CD4-positive, alpha-beta T cell (primary cell): ENCODE results near the gene RASGRP3. TPM values are rescaled to one million over a fixed set of nuclear protein-coding genes. Genes with fewer than 3 reads are reported as not detected.

ENCODE experiments used
- ATAC-seq: fragments of 200-7000 bp; cut with Tn5 transposase; one replicate; pipeline ENCODE4 v1.10.0; 2022; ENCODE audit warnings: mild to moderate bottlenecking; ENCODE audit not compliant: poor library complexity
- CTCF ChIA-PET: fragments of 350-600 bp; sonication (Branson Sonifier 250); formaldehyde crosslinking; loops from one replicate; lab custom pipeline; 2021; ENCODE audit warnings: antibody characterized with exemption, inconsistent platforms; lab: Charles Lee
- POLR2A ChIA-PET: fragments of 350-600 bp; sonication (Branson Sonifier 250); formaldehyde crosslinking; loops from one replicate; lab custom pipeline; 2021; ENCODE audit warnings: antibody characterized with exemption, inconsistent platforms; lab: Charles Lee
- DNase-seq, 14 experiments: peaks; one replicate each; pipeline ENCODE4 v3.0.0-alpha.2; 2013 to 2020; ENCODE audit warnings: mixed read lengths in 2 of 14
- H3K27ac ChIP-seq, 2 donors: one replicate each; pipeline versions ENCODE4 v1.5.1 to v1.7.0; 2013; ENCODE audit warnings: low read length in 2 of 2, low read depth in 1 of 2, mild to moderate bottlenecking in 1 of 2
- H3K27me3 ChIP-seq, 2 experiments: 1 replicate in 1 of 2; 2 replicates in 1 of 2; pipeline versions ENCODE4 v1.6.1 to v1.7.0; 2013; ENCODE audit warnings: low read length in 2 of 2, control low read depth in 1 of 2, mild to moderate bottlenecking in 1 of 2, moderate library complexity in 1 of 2; ENCODE audit not compliant: insufficient read depth in 2 of 2, control insufficient read depth in 1 of 2
- H3K36me3 ChIP-seq: one replicate; pipeline ENCODE4 v1.6.1; 2013; ENCODE audit warnings: low read length, control low read depth; ENCODE audit not compliant: insufficient read depth
- H3K4me1 ChIP-seq: one replicate; pipeline ENCODE4 v1.6.1; 2013; ENCODE audit warnings: low read length, control low read depth; ENCODE audit not compliant: insufficient read depth
- H3K4me3 ChIP-seq: one replicate; pipeline ENCODE4 v1.5.1; 2013; ENCODE audit warnings: mild to moderate bottlenecking, low read length, moderate library complexity
- H3K9me3 ChIP-seq, 2 experiments: 1 replicate in 1 of 2; 2 replicates in 1 of 2; pipeline versions ENCODE4 v1.6.1 to v1.7.0; 2013; ENCODE audit warnings: low read length in 2 of 2, mild to moderate bottlenecking in 2 of 2, control low read depth in 1 of 2, moderate library complexity in 1 of 2; ENCODE audit not compliant: control insufficient read depth in 1 of 2, insufficient read depth in 1 of 2
- H3K27ac Mint-ChIP-seq: one replicate; pipeline ENCODE4 v1.8.0; 2020; ENCODE audit warnings: mixed read lengths
- H3K27me3 Mint-ChIP-seq: one replicate; pipeline ENCODE4 v1.8.0; 2021; ENCODE audit warnings: mixed read lengths
- H3K36me3 Mint-ChIP-seq: one replicate; pipeline ENCODE4 v1.8.0; 2021; ENCODE audit warnings: low read depth, mixed read lengths
- H3K4me1 Mint-ChIP-seq: one replicate; pipeline ENCODE4 v1.8.0; 2021; ENCODE audit warnings: low read depth, mixed read lengths
- H3K4me3 Mint-ChIP-seq: one replicate; pipeline ENCODE4 v1.8.0; 2020; ENCODE audit warnings: mild to moderate bottlenecking, mixed read lengths
- H3K9me3 Mint-ChIP-seq: one replicate; pipeline ENCODE4 v1.8.0; 2020; ENCODE audit warnings: mixed read lengths
- intact Hi-C, 2 experiments: fragments of 100-400 bp; cut with DNase I in 1 of 2; cut with micrococcal nuclease in 1 of 2; formaldehyde crosslinking; loops; one replicate each; pipeline versions ENCODE4 v1.15.1 to v1.9.0; 2023 to 2025; cut with DNase I, micrococcal nuclease
- total RNA-seq, 174 experiments: library from RNA in 2 of 174; stranded (reverse) in 2 of 174; gene quantifications; one replicate each; pipeline ENCODE4 v1.2.3 and lab custom pipeline; 2021 to 2026
- TF ChIP-seq, protein P1 (sequence below): fragments of 200-600 bp; IDR thresholded peaks from one replicate; pipeline ENCODE4 v1.8.0; 2022; ENCODE audit warnings: antibody characterized with exemption, mild to moderate bottlenecking

RASGRP3 gene
- total RNA-seq, 2 experiments from 2014 or later: 5.7 to 7.9 TPM

GRCh38 chr2:33541243-33541642 lies 64.8 kb downstream of the RASGRP3 start:
- DNase-seq (no peak), ATAC-seq (no peak)
- Mint-ChIP-seq H3K4me1 (no peaks in the 10 kb centered on the region), H3K9me3 (no peaks in the 10 kb centered on the region), H3K36me3 (peaks cover 17% of the 10 kb centered on the region), H3K27me3 (no peaks in the 10 kb centered on the region), H3K4me3 (no peak overlapping the region), H3K27ac (no peak overlapping the region)
- POLR2A ChIA-PET: no interaction called here
- CTCF ChIA-PET: no interaction called here
- Histone ChIP-seq H3K9me3 (peaks cover 0 to 3% of the 10 kb centered on the region in 2 experiments), H3K27me3 (no peaks in the 10 kb centered on the region), H3K4me3 (no peak overlapping the region), H3K36me3 (no peaks in the 10 kb centered on the region), H3K4me1 (no peaks in the 10 kb centered on the region), H3K27ac (no peak overlapping the region)
- TF ChIP-seq, protein P1, sequence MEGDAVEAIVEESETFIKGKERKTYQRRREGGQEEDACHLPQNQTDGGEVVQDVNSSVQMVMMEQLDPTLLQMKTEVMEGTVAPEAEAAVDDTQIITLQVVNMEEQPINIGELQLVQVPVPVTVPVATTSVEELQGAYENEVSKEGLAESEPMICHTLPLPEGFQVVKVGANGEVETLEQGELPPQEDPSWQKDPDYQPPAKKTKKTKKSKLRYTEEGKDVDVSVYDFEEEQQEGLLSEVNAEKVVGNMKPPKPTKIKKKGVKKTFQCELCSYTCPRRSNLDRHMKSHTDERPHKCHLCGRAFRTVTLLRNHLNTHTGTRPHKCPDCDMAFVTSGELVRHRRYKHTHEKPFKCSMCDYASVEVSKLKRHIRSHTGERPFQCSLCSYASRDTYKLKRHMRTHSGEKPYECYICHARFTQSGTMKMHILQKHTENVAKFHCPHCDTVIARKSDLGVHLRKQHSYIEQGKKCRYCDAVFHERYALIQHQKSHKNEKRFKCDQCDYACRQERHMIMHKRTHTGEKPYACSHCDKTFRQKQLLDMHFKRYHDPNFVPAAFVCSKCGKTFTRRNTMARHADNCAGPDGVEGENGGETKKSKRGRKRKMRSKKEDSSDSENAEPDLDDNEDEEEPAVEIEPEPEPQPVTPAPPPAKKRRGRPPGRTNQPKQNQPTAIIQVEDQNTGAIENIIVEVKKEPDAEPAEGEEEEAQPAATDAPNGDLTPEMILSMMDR: no peak
- intact Hi-C loops: no loop called here

GRCh38 chr2:33550206-33550605 lies 73.8 kb downstream of the RASGRP3 start:
- no peaks in the 10 kb centered on the region for H3K27me3 Mint-ChIP-seq
- H3K4me1 ChIP-seq: no peaks in the 10 kb centered on the region
- POLR2A ChIA-PET: no interaction called here
- H3K4me3 ChIP-seq: no peak overlapping the region
- H3K4me3 Mint-ChIP-seq: no peak overlapping the region
- intact Hi-C loops: no loop called here
- peaks cover 6% of the 10 kb centered on the region for H3K4me1 Mint-ChIP-seq
- no peak overlapping the region for H3K27ac Mint-ChIP-seq
- TF ChIP-seq, protein P1: no peak
- CTCF ChIA-PET: no interaction called here
- no peaks in the 10 kb centered on the region for H3K9me3 ChIP-seq
- H3K36me3 ChIP-seq: no peaks in the 10 kb centered on the region
- no peak for ATAC-seq
- no peaks in the 10 kb centered on the region for H3K27me3 ChIP-seq
- H3K9me3 Mint-ChIP-seq: no peaks in the 10 kb centered on the region
- H3K36me3 Mint-ChIP-seq: peaks cover 10% of the 10 kb centered on the region
- DNase-seq: no peak
- H3K27ac ChIP-seq: no peak overlapping the region

GRCh38 chr2:33552758-33553461 lies 76.5 kb downstream of the RASGRP3 start:
- intact Hi-C loops: no loop called here
- H3K4me1 Mint-ChIP-seq: peaks cover 7% of the 10 kb centered on the region
- no peak overlapping the region for H3K27ac Mint-ChIP-seq
- TF ChIP-seq, protein P1: no peak
- H3K9me3 ChIP-seq: no peaks in the 10 kb centered on the region
- no peak overlapping the region for H3K27ac ChIP-seq
- POLR2A ChIA-PET: no interaction called here
- no peak overlapping the region for H3K4me3 ChIP-seq
- peaks cover 10% of the 10 kb centered on the region for H3K36me3 Mint-ChIP-seq
- no peaks in the 10 kb centered on the region for H3K27me3 Mint-ChIP-seq
- CTCF ChIA-PET: no interaction called here
- DNase-seq: peak in 2 of 14 experiments; percentile 4 to 10
- no peak for ATAC-seq
- H3K4me1 ChIP-seq: no peaks in the 10 kb centered on the region
- no peak overlapping the region for H3K4me3 Mint-ChIP-seq
- H3K9me3 Mint-ChIP-seq: no peaks in the 10 kb centered on the region
- no peaks in the 10 kb centered on the region for H3K36me3 ChIP-seq
- H3K27me3 ChIP-seq: no peaks in the 10 kb centered on the region
